ENCODE measurements around the gene ARFGAP3. TPM values are rescaled to one million over a fixed set of nuclear protein-coding genes. Genes with fewer than 3 reads are reported as not detected.

Gene ARFGAP3
- total RNA-seq, 1 experiment from 2014 or later, result 16.9 TPM

DNA sequence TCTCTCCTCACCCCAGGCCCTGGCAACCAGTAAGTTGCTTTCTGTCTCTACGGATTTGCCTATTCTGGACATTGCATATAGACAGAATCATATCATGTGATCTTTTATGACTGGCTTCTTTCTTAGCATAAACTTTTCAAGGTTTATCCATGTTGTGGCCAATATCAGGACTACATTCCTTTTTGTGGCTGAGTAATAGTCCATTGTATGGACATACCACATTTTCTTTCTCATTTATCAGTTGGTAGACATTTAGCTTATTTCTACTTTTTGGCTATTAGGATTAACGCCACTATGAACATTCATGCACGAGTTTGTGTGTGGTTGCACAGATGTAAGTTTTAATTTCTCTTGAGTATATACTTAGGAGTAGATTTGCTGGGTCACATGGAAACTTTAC lies 35.7 kb downstream of the ARFGAP3 start:
- H3K9me3 Mint-ChIP-seq, result peaks cover 9% of the 10 kb centered on the region
- no peak overlapping the region for H3K4me3 Mint-ChIP-seq
- POLR2A ChIA-PET, result no interaction called here
- H3K27me3 Mint-ChIP-seq (ENCODE audit: low read depth), result no peaks in the 10 kb centered on the region
- H3K4me1 Mint-ChIP-seq, result no peaks in the 10 kb centered on the region
- ATAC-seq (no peak), DNase-seq (ENCODE audit: low spot score) (no peak)
- CTCF ChIA-PET, result interaction anchor here (1.5 to 2.4 kb wide), 2 partner anchors 46 to 174 kb away, joined by 3 to 9 read pairs; no protein-coding TSS in a partner anchor
- H3K27ac Mint-ChIP-seq, result no peak overlapping the region
- peaks cover 11% of the 10 kb centered on the region for H3K36me3 Mint-ChIP-seq
- TF ChIP-seq ZNF263 (CRISPR knock-in tag; IDR thresholded peaks at IDR 0.05; ENCODE audit: low read depth) (no peak), ZBTB21 (CRISPR knock-in tag; IDR thresholded peaks at IDR 0.05; ENCODE audit: borderline replicate concordance) (no peak), USF2 (CRISPR knock-in tag; IDR thresholded peaks at IDR 0.05) (no peak), MAX (CRISPR knock-in tag; IDR thresholded peaks at IDR 0.05) (no peak), ELF4 (CRISPR knock-in tag; IDR thresholded peaks at IDR 0.05; ENCODE audit: low read depth) (no peak), PRRX2 (CRISPR knock-in tag; IDR thresholded peaks at IDR 0.05) (no peak), USF1 (CRISPR knock-in tag; IDR thresholded peaks at IDR 0.05) (no peak), JUN (CRISPR knock-in tag; IDR thresholded peaks at IDR 0.05) (no peak), FOXK1 (CRISPR knock-in tag; IDR thresholded peaks at IDR 0.05) (no peak), ZNF121 (CRISPR knock-in tag; IDR thresholded peaks at IDR 0.05) (no peak), GRHL2 (CRISPR knock-in tag; IDR thresholded peaks at IDR 0.05; ENCODE audit: insufficient replicate concordance, severe bottlenecking) (no peak), ZNF219 (CRISPR knock-in tag; IDR thresholded peaks at IDR 0.05; ENCODE audit: borderline replicate concordance) (no peak)
- TF ChIP-seq, protein P1, sequence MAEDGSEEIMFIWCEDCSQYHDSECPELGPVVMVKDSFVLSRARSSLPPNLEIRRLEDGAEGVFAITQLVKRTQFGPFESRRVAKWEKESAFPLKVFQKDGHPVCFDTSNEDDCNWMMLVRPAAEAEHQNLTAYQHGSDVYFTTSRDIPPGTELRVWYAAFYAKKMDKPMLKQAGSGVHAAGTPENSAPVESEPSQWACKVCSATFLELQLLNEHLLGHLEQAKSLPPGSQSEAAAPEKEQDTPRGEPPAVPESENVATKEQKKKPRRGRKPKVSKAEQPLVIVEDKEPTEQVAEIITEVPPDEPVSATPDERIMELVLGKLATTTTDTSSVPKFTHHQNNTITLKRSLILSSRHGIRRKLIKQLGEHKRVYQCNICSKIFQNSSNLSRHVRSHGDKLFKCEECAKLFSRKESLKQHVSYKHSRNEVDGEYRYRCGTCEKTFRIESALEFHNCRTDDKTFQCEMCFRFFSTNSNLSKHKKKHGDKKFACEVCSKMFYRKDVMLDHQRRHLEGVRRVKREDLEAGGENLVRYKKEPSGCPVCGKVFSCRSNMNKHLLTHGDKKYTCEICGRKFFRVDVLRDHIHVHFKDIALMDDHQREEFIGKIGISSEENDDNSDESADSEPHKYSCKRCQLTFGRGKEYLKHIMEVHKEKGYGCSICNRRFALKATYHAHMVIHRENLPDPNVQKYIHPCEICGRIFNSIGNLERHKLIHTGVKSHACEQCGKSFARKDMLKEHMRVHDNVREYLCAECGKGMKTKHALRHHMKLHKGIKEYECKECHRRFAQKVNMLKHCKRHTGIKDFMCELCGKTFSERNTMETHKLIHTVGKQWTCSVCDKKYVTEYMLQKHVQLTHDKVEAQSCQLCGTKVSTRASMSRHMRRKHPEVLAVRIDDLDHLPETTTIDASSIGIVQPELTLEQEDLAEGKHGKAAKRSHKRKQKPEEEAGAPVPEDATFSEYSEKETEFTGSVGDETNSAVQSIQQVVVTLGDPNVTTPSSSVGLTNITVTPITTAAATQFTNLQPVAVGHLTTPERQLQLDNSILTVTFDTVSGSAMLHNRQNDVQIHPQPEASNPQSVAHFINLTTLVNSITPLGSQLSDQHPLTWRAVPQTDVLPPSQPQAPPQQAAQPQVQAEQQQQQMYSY (CRISPR knock-in tag; IDR thresholded peaks at IDR 0.05), result no peak

DNA sequence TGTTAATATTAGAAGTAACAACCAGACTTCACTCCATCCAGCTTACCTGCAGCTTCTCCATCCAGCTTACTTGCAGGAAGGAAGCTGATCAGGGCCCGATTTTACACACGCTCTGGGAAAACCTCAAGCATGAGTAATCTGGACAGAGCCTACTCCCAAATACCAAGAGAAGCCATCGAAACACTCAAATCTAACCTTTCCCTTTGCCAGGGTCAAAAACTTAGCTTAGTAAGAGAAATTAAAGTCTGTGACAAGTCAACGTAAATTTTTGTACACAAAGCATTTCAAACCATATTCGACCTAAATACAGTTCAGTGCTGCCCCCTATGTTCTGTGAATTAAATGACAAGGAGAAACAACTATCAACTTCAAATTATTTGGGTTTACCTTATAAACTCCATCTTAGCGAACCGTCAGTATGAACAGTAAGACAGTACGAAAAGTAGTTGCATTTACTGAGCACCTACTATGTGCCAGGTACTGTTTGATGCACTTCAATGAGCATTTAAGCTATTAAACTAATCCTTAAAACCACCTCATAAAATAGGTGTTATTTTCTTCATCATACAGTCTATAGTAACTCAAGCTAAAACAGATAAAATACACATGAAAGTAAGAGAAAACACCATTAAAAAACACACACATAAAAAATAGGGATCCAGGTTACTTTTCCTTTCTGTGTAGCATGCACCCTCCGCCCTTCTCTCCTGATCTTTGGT lies 36.9 kb downstream of the ARFGAP3 start:
- ATAC-seq (no peak), DNase-seq (ENCODE audit: low spot score) (no peak)
- TF ChIP-seq CTCF (IDR thresholded peaks at IDR 0.05) (peak; percentile 58), JAZF1 (CRISPR knock-in tag; IDR thresholded peaks at IDR 0.05) (no peak)
- H3K9me3 Mint-ChIP-seq, result peaks cover 9% of the 10 kb centered on the region
- peaks cover 11% of the 10 kb centered on the region for H3K36me3 Mint-ChIP-seq
- H3K4me1 Mint-ChIP-seq, result no peaks in the 10 kb centered on the region
- ChIA-PET POLR2A (no interaction called here), CTCF (interaction anchor here (0.5 to 2.4 kb wide), 28 partner anchors 9 to 1282 kb away, joined by 3 to 13 read pairs (median 4); no protein-coding TSS in a partner anchor)
- no peaks in the 10 kb centered on the region for H3K27me3 Mint-ChIP-seq (ENCODE audit: low read depth)
- no peak overlapping the region for H3K4me3 Mint-ChIP-seq
- H3K27ac Mint-ChIP-seq, result no peak overlapping the region

All from WTC11 (cell line).